ENCODE measurements around the gene SLC4A11. TPM values are rescaled to one million over a fixed set of nuclear protein-coding genes. Genes with fewer than 3 reads are reported as not detected.

Gene SLC4A11
- total RNA-seq, 1 donor from 2014 or later: 6.6 TPM

GRCh38 chr20:3243718-3244358 is 4.8 kb upstream of the SLC4A11 start:
- H3K9me3 Mint-ChIP-seq (ENCODE audit: unreplicated experiment): no peaks in the 10 kb centered on the region
- no peak overlapping the region for H3K4me3 Mint-ChIP-seq (ENCODE audit: unreplicated experiment)
- Histone ChIP-seq H2AFZ (ENCODE audit: low read depth, low read length) (no peak overlapping the region), H3K4me1 (ENCODE audit: insufficient read depth, low read length) (peaks cover 12% of the 10 kb centered on the region), H3K27me3 (ENCODE audit: insufficient read depth, low read length) (peaks cover 19% of the 10 kb centered on the region), H3K9ac (ENCODE audit: low read length) (no peak overlapping the region), H3K9me3 (ENCODE audit: insufficient read depth, low read depth, low read length) (no peaks in the 10 kb centered on the region), H3K27ac (ENCODE audit: low read depth, low read length) (no peak overlapping the region), H3K4me3 (ENCODE audit: insufficient read depth, low read depth, low read length) (no peak overlapping the region), H3K36me3 (ENCODE audit: insufficient read depth, low read length) (no peaks in the 10 kb centered on the region), H3K4me2 (ENCODE audit: low read length) (no peak overlapping the region), H4K20me1 (ENCODE audit: insufficient read depth, low read length) (no peaks in the 10 kb centered on the region), H3K79me2 (ENCODE audit: insufficient read depth, low read length) (no peaks in the 10 kb centered on the region)
- H3K36me3 Mint-ChIP-seq (ENCODE audit: low read depth, unreplicated experiment): peaks cover 2% of the 10 kb centered on the region
- TF ChIP-seq EZH2 (IDR thresholded peaks at IDR 0.05; ENCODE audit: insufficient read depth, low read length) (no peak), CTCF (IDR thresholded peaks at IDR 0.05; ENCODE audit: insufficient read depth, low read depth, low read length) (no peak)
- H3K27me3 Mint-ChIP-seq (ENCODE audit: low read depth, unreplicated experiment): peaks cover 23% of the 10 kb centered on the region
- no peak for FAIRE-seq
- no peak overlapping the region for H3K27ac Mint-ChIP-seq (ENCODE audit: unreplicated experiment)
- H3K4me1 Mint-ChIP-seq (ENCODE audit: low read depth, unreplicated experiment): no peaks in the 10 kb centered on the region
- DNase-seq (ENCODE audit: low read depth): no peak

- Histone ChIP-seq H3K36me3 (ENCODE audit: insufficient read depth, low read length) (no peaks in the 10 kb centered on the region), H3K4me3 (ENCODE audit: insufficient read depth, low read depth, low read length) (no peak overlapping the region), H3K27ac (ENCODE audit: low read depth, low read length) (no peak overlapping the region), H3K4me2 (ENCODE audit: low read length) (no peak overlapping the region), H3K9ac (ENCODE audit: low read length) (no peak overlapping the region), H4K20me1 (ENCODE audit: insufficient read depth, low read length) (peaks cover 7% of the 10 kb centered on the region), H3K4me1 (ENCODE audit: insufficient read depth, low read length) (peaks cover 8% of the 10 kb centered on the region), H3K9me3 (ENCODE audit: insufficient read depth, low read depth, low read length) (no peaks in the 10 kb centered on the region), H3K79me2 (ENCODE audit: insufficient read depth, low read length) (no peaks in the 10 kb centered on the region), H2AFZ (ENCODE audit: low read depth, low read length) (no peak overlapping the region), H3K27me3 (ENCODE audit: insufficient read depth, low read length) (peaks cover 32% of the 10 kb centered on the region)
- FAIRE-seq (no peak), DNase-seq (ENCODE audit: low read depth) (no peak)
- TF ChIP-seq EZH2 (IDR thresholded peaks at IDR 0.05; ENCODE audit: insufficient read depth, low read length): no peak
- TF ChIP-seq CTCF (IDR thresholded peaks at IDR 0.05; ENCODE audit: insufficient read depth, low read depth, low read length): no peak
- no peaks in the 10 kb centered on the region for H3K4me1 Mint-ChIP-seq (ENCODE audit: low read depth, unreplicated experiment)
- H3K9me3 Mint-ChIP-seq (ENCODE audit: unreplicated experiment): no peaks in the 10 kb centered on the region
- H3K27ac Mint-ChIP-seq (ENCODE audit: unreplicated experiment): no peak overlapping the region
- H3K36me3 Mint-ChIP-seq (ENCODE audit: low read depth, unreplicated experiment): peaks cover 2% of the 10 kb centered on the region
- peak overlapping the region; percentile 28 for H3K4me3 Mint-ChIP-seq (ENCODE audit: unreplicated experiment)
- peaks cover 30% of the 10 kb centered on the region for H3K27me3 Mint-ChIP-seq (ENCODE audit: low read depth, unreplicated experiment)
Measured at GRCh38 chr20:3242172-3242692, 3.2 kb upstream of the SLC4A11 start.

GRCh38 chr20:3240776-3241363 is 1.9 kb upstream of the SLC4A11 start:
- Histone ChIP-seq H3K27ac (ENCODE audit: low read depth, low read length) (no peak overlapping the region), H3K9ac (ENCODE audit: low read length) (no peak overlapping the region), H4K20me1 (ENCODE audit: insufficient read depth, low read length) (peaks cover 15% of the 10 kb centered on the region), H3K4me1 (ENCODE audit: insufficient read depth, low read length) (peaks cover 8% of the 10 kb centered on the region), H3K9me3 (ENCODE audit: insufficient read depth, low read depth, low read length) (no peaks in the 10 kb centered on the region), H3K4me2 (ENCODE audit: low read length) (peak overlapping the region; percentile 86), H3K27me3 (ENCODE audit: insufficient read depth, low read length) (peaks cover 37% of the 10 kb centered on the region), H3K4me3 (ENCODE audit: insufficient read depth, low read depth, low read length) (no peak overlapping the region), H3K79me2 (ENCODE audit: insufficient read depth, low read length) (no peaks in the 10 kb centered on the region), H2AFZ (ENCODE audit: low read depth, low read length) (no peak overlapping the region), H3K36me3 (ENCODE audit: insufficient read depth, low read length) (no peaks in the 10 kb centered on the region)
- Mint-ChIP-seq H3K9me3 (ENCODE audit: unreplicated experiment) (no peaks in the 10 kb centered on the region), H3K4me1 (ENCODE audit: low read depth, unreplicated experiment) (no peaks in the 10 kb centered on the region), H3K27ac (ENCODE audit: unreplicated experiment) (peak overlapping the region; percentile 47), H3K36me3 (ENCODE audit: low read depth, unreplicated experiment) (peaks cover 2% of the 10 kb centered on the region), H3K27me3 (ENCODE audit: low read depth, unreplicated experiment) (peaks cover 42% of the 10 kb centered on the region), H3K4me3 (ENCODE audit: unreplicated experiment) (peak overlapping the region; percentile 86)
- TF ChIP-seq EZH2 (IDR thresholded peaks at IDR 0.05; ENCODE audit: insufficient read depth, low read length): no peak
- no peak for TF ChIP-seq CTCF (IDR thresholded peaks at IDR 0.05; ENCODE audit: insufficient read depth, low read depth, low read length)
- FAIRE-seq: no peak
- no peak for DNase-seq (ENCODE audit: low read depth)
